T-cell (primary cell): ENCODE results near the gene PRKCA. TPM values are rescaled to one million over a fixed set of nuclear protein-coding genes. Genes with fewer than 3 reads are reported as not detected.

Source experiments
- ATAC-seq, 4 experiments: fragments of 200-7000 bp in 3 of 4; fragments of 150-1000 bp in 1 of 4; cut with Tn5 transposase; replicated peaks in 1 of 4; 1 replicate in 3 of 4; 2 replicates in 1 of 4; pipeline ENCODE4 v1.10.0; 2021; ENCODE audit warnings: moderate library complexity in 3 of 4, mild to moderate bottlenecking in 2 of 4, moderate number of reproducible peaks in 1 of 4
- CTCF ChIA-PET, 2 donors: fragments of 300-600 bp; sonication (Branson Sonifier 250); formaldehyde crosslinking; loops; one replicate each; lab custom pipeline; 2022; ENCODE audit warnings: antibody characterized with exemption in 2 of 2; lab: Charles Lee
- POLR2A ChIA-PET, 2 donors: fragments of 300-600 bp; sonication (Branson Sonifier 250); formaldehyde crosslinking; loops; one replicate each; lab custom pipeline; 2022; ENCODE audit warnings: antibody characterized with exemption in 2 of 2; lab: Charles Lee
- DNase-seq, 35 experiments: peaks; one replicate each; pipeline versions ENCODE4 v3.0.0 to v3.0.0-alpha.2; 2013 to 2023
- H3K27ac ChIP-seq: one replicate; pipeline ENCODE4 v1.5.1; 2013; ENCODE audit warnings: low read length
- H3K27me3 ChIP-seq, 2 experiments: replicated peaks in 1 of 2; 1 replicate in 1 of 2; 2 replicates in 1 of 2; pipeline versions ENCODE4 v1.6.1 to v1.7.0; 2013; ENCODE audit warnings: low read length in 1 of 2, mixed read lengths in 1 of 2; ENCODE audit not compliant: control insufficient read depth in 2 of 2, insufficient read depth in 2 of 2; ENCODE audit errors: extremely low read depth in 1 of 2
- H3K36me3 ChIP-seq, 2 donors: 1 replicate in 1 of 2; 2 replicates in 1 of 2; pipeline versions ENCODE4 v1.6.1 to v1.7.0; 2013; ENCODE audit warnings: low read length in 1 of 2; ENCODE audit not compliant: control insufficient read depth in 2 of 2, insufficient read depth in 1 of 2; ENCODE audit errors: extremely low read depth in 1 of 2
- H3K4me1 ChIP-seq, 2 experiments: 1 replicate in 1 of 2; 2 replicates in 1 of 2; pipeline versions ENCODE4 v1.6.1 to v1.7.0; 2013; ENCODE audit warnings: low read length in 2 of 2, mixed read lengths in 1 of 2; ENCODE audit not compliant: insufficient read depth in 2 of 2, control insufficient read depth in 1 of 2; ENCODE audit errors: extremely low read depth in 1 of 2
- H3K4me3 ChIP-seq, 2 donors: 1 replicate in 1 of 2; 2 replicates in 1 of 2; pipeline versions ENCODE4 v1.5.1 to v1.7.0; 2013; ENCODE audit warnings: mild to moderate bottlenecking in 2 of 2, low read length in 1 of 2, moderate library complexity in 1 of 2; ENCODE audit not compliant: control insufficient read depth in 1 of 2; ENCODE audit errors: extremely low read depth in 1 of 2
- H3K9me3 ChIP-seq: 2 replicates; pipeline ENCODE4 v1.7.0; 2013
- H3K27ac Mint-ChIP-seq, 2 donors: one replicate each; pipeline ENCODE4 v1.8.0; 2020 to 2021; ENCODE audit warnings: mild to moderate bottlenecking in 2 of 2, mixed read lengths in 2 of 2
- H3K27me3 Mint-ChIP-seq, 2 donors: one replicate each; pipeline ENCODE4 v1.8.0; 2021 to 2022; ENCODE audit warnings: mixed read lengths in 2 of 2
- H3K36me3 Mint-ChIP-seq: one replicate; pipeline ENCODE4 v1.8.0; 2021; ENCODE audit warnings: mixed read lengths
- H3K4me1 Mint-ChIP-seq, 3 donors: one replicate each; pipeline ENCODE4 v1.8.0; 2020 to 2022; ENCODE audit warnings: mixed read lengths in 3 of 3, mild to moderate bottlenecking in 1 of 3
- H3K4me3 Mint-ChIP-seq, 3 donors: one replicate each; pipeline ENCODE4 v1.8.0; 2020 to 2022; ENCODE audit warnings: mild to moderate bottlenecking in 3 of 3, mixed read lengths in 3 of 3, moderate library complexity in 3 of 3
- H3K9me3 Mint-ChIP-seq, 3 donors: one replicate each; pipeline ENCODE4 v1.8.0; 2020 to 2022; ENCODE audit warnings: mixed read lengths in 3 of 3
- WGBS: methylation state at CpG from one replicate; pipeline ENCODE4 v1.1.5; 2013; ENCODE audit warnings: missing lambda C conversion rate; ENCODE audit not compliant: insufficient coverage; 5-methylcytosine and 5-hydroxymethylcytosine counted together
- total RNA-seq, 35 experiments: library from RNA in 6 of 35; stranded (reverse) in 6 of 35; fragments of 120-200 nt in 1 of 35; gene quantifications; one replicate each; pipeline versions ENCODE4 v1.2.1 to v1.2.4 and lab custom pipeline; 2013 to 2026

Gene PRKCA
- total RNA-seq, 5 donors from 2014 or later (not counting 1 experiment from before 2014, with no cell fraction given), result 75.9 to 128 (median 82.0) TPM

DNA sequence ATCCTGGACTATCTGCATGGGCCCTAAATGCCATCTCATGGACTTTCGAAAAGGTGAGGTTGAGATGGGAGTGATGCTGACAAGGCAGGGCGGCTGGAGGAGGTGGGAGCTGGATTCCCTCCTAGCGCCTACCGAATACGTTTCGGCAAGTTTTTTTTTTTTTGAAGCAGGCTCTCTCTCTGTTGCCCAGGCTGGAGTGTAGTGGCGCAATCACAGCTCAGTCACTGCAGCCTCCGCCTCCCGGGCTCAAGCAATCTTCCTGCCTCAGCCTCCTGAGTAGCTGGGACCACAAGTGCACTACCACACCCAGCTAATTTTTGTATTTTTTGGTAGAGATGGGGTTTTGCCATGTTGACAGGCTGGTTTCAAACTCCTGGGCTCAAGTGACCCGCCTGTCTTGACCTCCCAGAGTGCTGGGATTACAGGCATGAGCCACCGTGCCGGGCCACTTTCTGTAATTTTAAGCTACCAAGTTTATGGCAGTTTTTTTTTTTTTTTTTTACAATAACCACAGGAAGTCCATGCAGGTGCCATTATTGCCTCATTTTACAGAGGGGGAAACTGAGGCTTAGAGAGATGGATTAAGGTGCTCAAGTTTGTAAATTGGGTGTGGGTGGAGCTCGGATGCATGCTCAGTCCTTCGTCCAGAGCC, 246.4 kb downstream of the PRKCA start:
- no peak overlapping the region for H3K4me3 ChIP-seq
- Mint-ChIP-seq H3K4me1 (peaks cover 54 to 68% (median 57%) of the 10 kb centered on the region in 3 donors), H3K9me3 (peaks cover 2 to 8% (median 4%) of the 10 kb centered on the region in 3 donors), H3K4me3 (no peak overlapping the region), H3K27me3 (no peaks in the 10 kb centered on the region), H3K36me3 (peaks cover 12% of the 10 kb centered on the region), H3K27ac (peak overlapping the region; percentile 60 to 82)
- ChIA-PET CTCF (interaction anchor here (0.5 to 0.8 kb wide), 2 partner anchors 18 to 124 kb away, joined by 3 to 5 read pairs; no protein-coding TSS in a partner anchor), POLR2A (interaction anchor here in 1 of 2 donors (0.6 kb wide), 1 partner anchor 293 kb away, joined by 4 read pairs; no protein-coding TSS in a partner anchor)
- WGBS, result 92% methylated on average over 8 of the region's 14 CpGs
- H3K27me3 ChIP-seq, result no peaks in the 10 kb centered on the region
- H3K4me1 ChIP-seq, result peaks cover 9 to 24% of the 10 kb centered on the region in 2 experiments
- H3K27ac ChIP-seq, result peak overlapping the region; percentile 65
- no peaks in the 10 kb centered on the region for H3K36me3 ChIP-seq
- ATAC-seq, result no peak
- no peak for DNase-seq
- no peaks in the 10 kb centered on the region for H3K9me3 ChIP-seq

DNA sequence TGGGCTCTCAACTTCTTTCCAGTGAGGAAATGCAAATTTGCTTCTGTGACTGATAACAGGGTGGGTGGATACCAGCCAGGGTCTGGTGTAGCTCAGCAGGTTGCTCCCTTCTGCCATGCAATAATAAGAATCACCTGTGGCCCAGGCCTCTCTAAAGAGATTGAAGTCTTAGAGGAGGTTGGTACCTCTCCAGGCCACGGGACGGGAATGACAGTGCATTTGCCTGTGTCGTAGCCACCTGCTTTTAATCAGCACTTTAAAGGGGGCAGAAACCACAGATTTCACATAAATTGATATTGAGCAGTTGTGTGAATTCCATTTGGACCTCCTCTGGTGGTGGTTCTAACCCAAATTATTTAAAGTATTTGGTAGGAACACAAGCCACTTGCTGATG, 246.9 kb downstream of the PRKCA start:
- no peaks in the 10 kb centered on the region for H3K27me3 ChIP-seq
- CTCF ChIA-PET, result interaction anchor here in 1 of 2 donors (0.8 kb wide), 1 partner anchor 17 kb away, joined by 3 read pairs; no protein-coding TSS in a partner anchor
- no peak for ATAC-seq
- Mint-ChIP-seq H3K36me3 (peaks cover 14% of the 10 kb centered on the region), H3K4me3 (no peak overlapping the region), H3K27me3 (no peaks in the 10 kb centered on the region), H3K4me1 (peaks cover 54 to 69% (median 58%) of the 10 kb centered on the region in 3 donors), H3K9me3 (peaks cover 2 to 8% (median 4%) of the 10 kb centered on the region in 3 donors), H3K27ac (no peak overlapping the region)
- WGBS, result no CpG with 5 or more reads among the region's 3 CpGs
- H3K9me3 ChIP-seq, result no peaks in the 10 kb centered on the region
- H3K36me3 ChIP-seq, result no peaks in the 10 kb centered on the region
- H3K4me3 ChIP-seq, result no peak overlapping the region
- no peak overlapping the region for H3K27ac ChIP-seq
- POLR2A ChIA-PET, result no interaction called here
- DNase-seq, result no peak
- peaks cover 9 to 24% of the 10 kb centered on the region in 2 experiments for H3K4me1 ChIP-seq

DNA sequence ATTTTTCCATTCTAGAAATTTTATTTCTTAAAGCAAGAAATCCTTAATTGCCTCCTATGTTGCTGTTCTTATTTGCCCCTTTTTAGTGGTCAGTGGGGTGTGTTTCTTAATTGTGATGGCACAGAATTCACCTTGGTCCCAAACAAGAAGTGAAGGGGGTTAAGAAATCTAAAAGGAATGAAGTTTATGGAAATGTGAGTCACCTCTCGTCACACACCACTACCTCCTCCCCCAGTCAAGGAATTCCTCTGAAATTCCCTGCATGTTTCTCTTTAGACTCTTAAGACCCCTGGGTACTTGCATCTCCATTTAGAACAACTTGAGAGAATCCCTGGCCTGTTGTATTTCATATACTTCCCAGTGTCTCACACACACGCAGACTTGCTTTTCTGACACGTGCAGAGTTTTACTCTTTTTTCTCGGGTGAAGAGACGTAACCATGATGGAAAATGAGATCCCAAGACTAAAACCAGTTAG, 247.4 kb downstream of the PRKCA start:
- peak overlapping the region in 1 of 2 donors; percentile 63 for H3K27ac Mint-ChIP-seq
- POLR2A ChIA-PET, result no interaction called here

DNA sequence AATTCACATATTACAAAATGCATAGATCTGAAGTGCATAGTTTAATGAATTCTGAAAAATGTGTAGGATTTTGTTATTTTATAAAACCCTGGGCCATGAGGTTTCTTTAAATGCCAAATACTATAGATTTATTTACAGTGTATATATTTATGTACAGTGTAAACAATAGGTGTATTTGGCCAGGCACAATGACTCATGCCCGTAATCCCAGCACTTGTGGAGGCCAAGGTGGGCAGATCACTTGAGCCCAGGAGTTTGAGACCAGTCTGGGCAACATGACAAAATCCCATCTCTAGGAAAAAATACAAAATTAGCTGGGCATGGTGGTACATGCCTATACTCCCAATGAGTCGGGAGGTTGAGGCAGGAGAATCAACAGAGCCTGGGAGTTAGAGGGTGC, 249.4 kb downstream of the PRKCA start:
- Mint-ChIP-seq H3K36me3 (peaks cover 13% of the 10 kb centered on the region), H3K27me3 (no peaks in the 10 kb centered on the region), H3K27ac (no peak overlapping the region), H3K9me3 (no peaks in the 10 kb centered on the region), H3K4me3 (no peak overlapping the region), H3K4me1 (peaks cover 47 to 59% (median 54%) of the 10 kb centered on the region in 3 donors)
- H3K36me3 ChIP-seq, result no peaks in the 10 kb centered on the region
- POLR2A ChIA-PET, result no interaction called here
- no peak overlapping the region for H3K27ac ChIP-seq
- CTCF ChIA-PET, result no interaction called here
- H3K27me3 ChIP-seq, result no peaks in the 10 kb centered on the region
- no CpG with 5 or more reads among the region's 2 CpGs for WGBS
- ATAC-seq (no peak), DNase-seq (no peak)
- H3K4me1 ChIP-seq, result peaks cover 9 to 21% of the 10 kb centered on the region in 2 experiments
- H3K4me3 ChIP-seq, result no peak overlapping the region
- H3K9me3 ChIP-seq, result no peaks in the 10 kb centered on the region

More for the DNA sequence above, 247.4 kb downstream of the PRKCA start:
- H3K36me3 Mint-ChIP-seq, result peaks cover 14% of the 10 kb centered on the region
- WGBS, result no CpG with 5 or more reads among the region's 5 CpGs
- DNase-seq, result no peak
- no peak overlapping the region for H3K27ac ChIP-seq
- H3K27me3 ChIP-seq, result no peaks in the 10 kb centered on the region
- CTCF ChIA-PET, result no interaction called here
- no peaks in the 10 kb centered on the region for H3K36me3 ChIP-seq
- ATAC-seq, result no peak
- peaks cover 2 to 8% (median 4%) of the 10 kb centered on the region in 3 donors for H3K9me3 Mint-ChIP-seq
- H3K27me3 Mint-ChIP-seq, result no peaks in the 10 kb centered on the region
- H3K9me3 ChIP-seq, result no peaks in the 10 kb centered on the region
- H3K4me1 ChIP-seq, result peaks cover 9 to 24% of the 10 kb centered on the region in 2 experiments
- H3K4me3 ChIP-seq, result no peak overlapping the region
- peaks cover 54 to 69% (median 58%) of the 10 kb centered on the region in 3 donors for H3K4me1 Mint-ChIP-seq
- H3K4me3 Mint-ChIP-seq, result no peak overlapping the region

DNA sequence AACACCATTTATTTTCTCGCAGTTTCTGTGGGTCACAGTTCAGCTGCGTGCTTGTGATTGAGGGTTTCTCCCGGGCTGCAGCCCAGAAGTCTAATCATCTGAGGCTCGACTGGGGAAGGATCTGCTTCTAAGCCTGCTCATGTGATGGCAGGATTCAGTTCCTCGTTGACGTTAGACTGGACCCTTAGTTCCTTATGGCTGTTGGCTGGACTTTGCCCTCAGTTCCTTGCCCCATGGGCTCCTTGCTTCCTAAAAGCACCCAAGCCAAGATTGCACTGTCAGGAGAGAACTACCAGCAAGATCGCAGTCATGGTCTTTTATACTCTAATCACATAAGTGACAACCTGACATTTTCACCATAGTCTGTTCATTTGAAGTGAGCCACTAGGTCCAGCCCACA, 250.0 kb downstream of the PRKCA start:
- Histone ChIP-seq H3K4me1 (peaks cover 6 to 18% of the 10 kb centered on the region in 2 experiments), H3K27me3 (no peaks in the 10 kb centered on the region), H3K36me3 (no peaks in the 10 kb centered on the region), H3K9me3 (no peaks in the 10 kb centered on the region), H3K27ac (no peak overlapping the region), H3K4me3 (no peak overlapping the region)
- Mint-ChIP-seq H3K27me3 (no peaks in the 10 kb centered on the region), H3K9me3 (no peaks in the 10 kb centered on the region), H3K4me3 (no peak overlapping the region), H3K36me3 (peaks cover 13% of the 10 kb centered on the region), H3K4me1 (peaks cover 41 to 55% (median 49%) of the 10 kb centered on the region in 3 donors), H3K27ac (no peak overlapping the region)
- no peak for DNase-seq
- 97% methylated on average over 7 of the region's 7 CpGs for WGBS
- ChIA-PET CTCF (no interaction called here), POLR2A (no interaction called here)
- ATAC-seq, result no peak

DNA sequence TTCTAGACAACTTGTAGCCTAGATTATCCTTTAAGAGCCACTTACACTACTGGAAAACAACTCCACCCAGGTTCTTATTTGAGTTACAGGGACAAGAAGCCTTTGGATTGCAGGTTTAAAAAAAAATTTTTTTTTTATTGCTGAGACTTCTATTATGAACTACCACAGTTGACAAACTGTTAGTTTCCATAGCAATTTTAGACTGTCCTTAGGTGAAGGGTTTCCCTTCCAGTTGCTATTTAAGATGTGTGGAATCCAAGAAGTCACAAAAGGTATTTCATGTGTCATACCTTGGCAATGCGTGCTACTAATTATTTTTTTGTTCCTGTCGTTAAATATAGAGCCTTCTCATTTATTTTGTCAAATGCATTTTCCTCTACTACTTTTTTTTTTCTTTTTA, 253.2 kb downstream of the PRKCA start:
- Mint-ChIP-seq H3K9me3 (no peaks in the 10 kb centered on the region), H3K36me3 (peaks cover 17% of the 10 kb centered on the region), H3K4me3 (no peak overlapping the region), H3K27me3 (no peaks in the 10 kb centered on the region), H3K27ac (no peak overlapping the region), H3K4me1 (peaks cover 30 to 33% (median 33%) of the 10 kb centered on the region in 3 donors)
- Histone ChIP-seq H3K27me3 (no peaks in the 10 kb centered on the region), H3K9me3 (no peaks in the 10 kb centered on the region), H3K4me1 (no peaks in the 10 kb centered on the region), H3K4me3 (no peak overlapping the region), H3K36me3 (no peaks in the 10 kb centered on the region), H3K27ac (no peak overlapping the region)
- no CpG with 5 or more reads among the region's 2 CpGs for WGBS
- no peak for ATAC-seq
- DNase-seq, result no peak
- ChIA-PET POLR2A (no interaction called here), CTCF (interaction anchor here in 1 of 2 donors (0.7 kb wide), 1 partner anchor 133 kb away, joined by 5 read pairs; no protein-coding TSS in a partner anchor)
